ENCODE data around the gene GMDS.

The GMDS gene

GRCh38 chr6:2179241-2179640 is 66.2 kb downstream of the GMDS start:
- no peak for DNase-seq

- DNase-seq: no peak
Measured at GRCh38 chr6:2178125-2178524, 67.3 kb downstream of the GMDS start.

- no peak for DNase-seq
Measured at GRCh38 chr6:2175825-2176224, 69.6 kb downstream of the GMDS start.

- DNase-seq: no peak
Measured at GRCh38 chr6:2173203-2173961, 72.0 kb downstream of the GMDS start.

GRCh38 chr6:2171728-2172127 is 73.7 kb downstream of the GMDS start:
- DNase-seq: no peak

GRCh38 chr6:2168480-2168879 is 76.9 kb downstream of the GMDS start:
- DNase-seq: no peak

- no peak for DNase-seq
Measured at GRCh38 chr6:2166717-2167116, 78.7 kb downstream of the GMDS start.

- peak in 2 of 56 donors; percentile 9 to 10 for DNase-seq
Measured at GRCh38 chr6:2165286-2165685, 80.1 kb downstream of the GMDS start.

- DNase-seq: no peak
Measured at GRCh38 chr6:2164481-2164880, 80.9 kb downstream of the GMDS start.

- no peak for DNase-seq
Measured at GRCh38 chr6:2162079-2162445, 83.3 kb downstream of the GMDS start.

GRCh38 chr6:2158596-2159271 is 86.7 kb downstream of the GMDS start:
- DNase-seq: no peak

- no peak for DNase-seq
Measured at GRCh38 chr6:2157441-2158127, 87.8 kb downstream of the GMDS start.

GRCh38 chr6:2155206-2155605 is 90.2 kb downstream of the GMDS start:
- DNase-seq: no peak

- peak in 1 of 56 donors; percentile 6 for DNase-seq
Measured at GRCh38 chr6:2149361-2150006, 95.9 kb downstream of the GMDS start.

GRCh38 chr6:2148748-2149147 is 96.7 kb downstream of the GMDS start:
- DNase-seq: no peak

- no peak for DNase-seq
Measured at GRCh38 chr6:2147766-2148448, 97.5 kb downstream of the GMDS start.

- no peak for DNase-seq
Measured at GRCh38 chr6:2147261-2147660, 98.1 kb downstream of the GMDS start.

GRCh38 chr6:2144210-2144609 is 101.2 kb downstream of the GMDS start:
- DNase-seq: no peak

- DNase-seq: no peak
Measured at GRCh38 chr6:2141644-2142290, 103.6 kb downstream of the GMDS start.

- DNase-seq: no peak
Measured at GRCh38 chr6:2140438-2141128, 104.8 kb downstream of the GMDS start.

All from amygdala (tissue), 56 donors.